NCI-H1092 (cell line): ENCODE data around the gene TSPYL6.

ENCODE experiments used
- DNase-seq: peaks from one replicate; lab custom pipeline; 2025; lab: John Stamatoyannopoulos, UW

TSPYL6 gene

DNA sequence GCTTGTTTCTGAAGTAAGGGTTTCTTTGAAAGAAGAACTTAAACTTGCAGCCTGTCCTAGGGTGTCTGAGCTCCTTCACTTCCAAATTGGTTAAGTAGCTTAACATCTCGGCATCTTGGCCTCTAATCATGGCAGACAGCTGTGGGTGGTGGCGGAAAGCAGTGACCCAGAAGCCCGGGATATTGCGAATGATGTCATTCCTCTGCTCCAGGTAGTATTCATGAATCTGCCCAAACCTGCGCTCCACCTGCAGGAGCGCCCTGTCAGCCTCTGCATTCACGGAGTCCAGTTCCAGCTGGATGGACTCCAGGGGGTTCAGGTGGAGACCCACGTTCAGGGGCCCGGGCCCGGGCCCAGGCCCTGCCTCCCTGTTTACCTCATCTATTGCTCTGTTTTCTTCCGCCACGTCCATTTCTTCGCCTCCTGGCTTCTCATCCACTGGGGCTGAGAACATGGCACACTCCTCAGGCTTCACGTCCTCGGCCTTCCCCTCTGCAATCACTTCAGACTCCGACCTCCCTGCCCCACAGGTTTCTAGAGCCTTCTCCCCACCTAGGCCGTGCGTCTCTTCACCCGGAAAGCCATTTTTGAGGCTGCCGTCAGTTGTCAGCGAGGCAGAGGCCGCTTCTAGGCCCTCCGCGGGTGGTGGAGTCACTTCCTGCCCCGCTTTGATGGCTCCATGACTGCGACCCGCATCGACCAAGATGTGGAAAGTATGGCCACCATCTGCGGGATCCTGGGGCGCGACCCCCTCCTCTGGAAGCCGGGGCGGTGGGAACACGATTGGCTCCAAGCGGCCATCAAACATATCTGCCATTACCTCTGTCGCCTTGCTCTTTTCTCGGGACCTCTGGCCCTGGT, 569 bp downstream of the TSPYL6 start:
- no peak for DNase-seq

DNA sequence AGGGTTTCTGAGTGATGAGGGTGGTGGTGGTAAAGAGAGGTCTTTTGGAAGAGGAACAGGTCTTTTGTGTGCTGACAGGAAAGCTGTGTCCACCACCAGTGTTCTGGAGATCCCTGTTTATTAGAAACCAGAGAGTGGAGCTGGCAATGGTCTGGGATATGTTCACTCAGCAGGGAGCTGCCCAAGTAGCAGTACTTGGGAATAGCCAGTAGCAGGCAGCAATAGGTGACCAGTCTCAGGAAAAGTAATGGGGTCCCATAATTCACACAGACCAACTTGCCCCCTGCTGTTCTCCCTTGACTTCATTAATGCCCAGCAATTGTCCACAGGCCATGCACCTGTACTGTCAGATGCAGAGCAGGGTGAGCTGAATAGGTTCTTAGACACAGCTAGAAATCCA, 1.8 kb downstream of the TSPYL6 start:
- no peak for DNase-seq

DNA sequence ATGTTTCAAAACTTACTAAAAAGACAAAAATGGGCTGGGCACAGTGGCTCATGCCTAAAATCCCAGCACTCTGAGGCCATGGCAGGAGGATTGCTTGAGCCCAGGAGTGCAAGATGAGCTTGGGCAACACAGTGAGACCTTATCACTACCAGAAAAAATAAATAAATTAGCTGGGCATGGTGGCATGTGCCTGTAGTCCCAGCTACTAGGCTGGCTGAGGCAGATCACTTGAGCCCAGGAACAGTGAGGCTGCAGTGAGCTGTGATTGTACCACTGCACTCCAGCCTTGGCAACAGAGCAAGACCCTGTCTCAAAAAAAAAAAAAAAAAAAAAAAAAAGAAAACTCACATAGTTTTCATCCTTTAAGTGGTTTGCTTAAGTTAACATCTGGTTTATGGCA, 6.4 kb downstream of the TSPYL6 start:
- no peak for DNase-seq

DNA sequence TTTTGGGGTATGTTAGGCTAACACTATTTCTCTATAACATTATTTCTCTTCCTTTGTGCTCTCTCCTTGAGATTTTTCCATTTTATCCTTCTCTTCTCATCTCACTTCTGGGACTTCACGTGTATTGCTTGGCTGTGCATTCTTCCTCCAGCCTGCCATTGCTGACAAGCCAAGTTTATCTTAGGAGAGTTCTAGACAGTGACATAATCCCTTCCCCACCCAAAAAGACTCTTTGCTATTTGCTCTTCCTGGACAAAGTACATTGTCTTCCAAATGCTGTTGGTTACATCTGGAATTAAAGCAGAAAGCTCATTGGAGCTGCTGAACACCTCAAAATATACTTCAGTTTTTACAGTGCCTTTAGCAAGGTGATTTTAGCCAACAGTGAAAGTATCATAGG, 8.9 kb downstream of the TSPYL6 start:
- no peak for DNase-seq

DNA sequence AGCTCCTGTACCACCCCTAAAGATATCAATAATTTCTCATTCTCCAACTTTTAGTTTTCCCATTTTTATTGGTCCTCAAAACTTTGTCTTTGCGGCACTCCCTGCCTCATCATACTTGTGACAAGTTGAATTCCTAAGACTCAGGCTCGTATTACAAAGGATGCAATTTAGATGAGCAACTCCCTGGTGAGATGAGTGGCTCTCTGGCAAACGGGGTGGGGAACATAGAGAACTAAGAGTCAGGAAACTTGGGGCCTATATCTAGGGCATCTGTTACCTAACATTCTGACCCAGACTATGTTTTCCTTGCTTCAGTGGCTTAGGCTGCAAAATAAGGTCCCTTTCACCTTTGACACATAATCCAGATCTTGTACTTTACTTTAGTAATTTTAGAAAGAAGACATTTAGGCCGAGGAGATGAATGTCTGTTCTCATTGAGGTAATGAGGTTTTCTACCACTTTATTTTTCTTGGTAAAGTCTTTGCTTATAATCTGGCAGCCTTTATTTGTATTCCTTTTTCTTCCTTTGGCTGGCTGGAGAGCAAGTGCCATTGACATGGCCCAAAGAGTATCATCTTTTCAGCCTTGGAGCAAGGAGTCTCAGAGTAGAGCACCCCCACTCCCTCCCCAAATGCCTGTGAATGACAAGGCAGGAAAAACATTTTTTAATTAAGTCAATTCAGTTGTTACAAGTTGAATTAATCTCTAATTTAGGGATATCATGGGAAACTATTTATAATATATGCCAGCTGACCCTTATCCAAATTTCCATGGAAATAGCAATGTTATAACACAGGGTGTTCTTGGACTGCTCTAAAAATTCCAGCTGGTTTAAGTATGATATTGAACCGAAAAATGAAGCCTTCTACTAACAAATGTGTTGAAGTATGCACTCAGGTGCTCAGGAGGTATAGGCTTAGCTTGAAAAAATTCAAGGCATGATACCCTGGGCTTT, 15.2 kb downstream of the TSPYL6 start:
- no peak for DNase-seq

DNA sequence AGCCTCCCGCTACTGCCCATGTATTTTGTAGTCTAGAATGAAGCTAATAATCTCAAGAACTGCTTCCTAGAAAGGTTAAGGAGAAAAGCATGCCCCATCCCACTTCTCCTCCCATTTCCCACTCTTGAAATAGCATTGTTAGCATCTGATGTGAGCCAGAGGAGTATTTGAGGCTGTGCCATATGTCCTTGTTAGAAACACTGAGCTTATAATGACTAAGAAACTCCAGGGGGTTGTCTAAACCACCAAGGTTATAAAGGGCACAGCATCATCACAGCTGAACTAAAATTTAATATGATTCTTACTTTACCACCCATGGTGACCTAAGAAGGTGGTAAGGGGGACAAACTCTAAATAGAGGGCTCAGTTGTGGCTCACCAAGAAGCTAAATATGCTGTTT, 16.6 kb downstream of the TSPYL6 start:
- no peak for DNase-seq

DNA sequence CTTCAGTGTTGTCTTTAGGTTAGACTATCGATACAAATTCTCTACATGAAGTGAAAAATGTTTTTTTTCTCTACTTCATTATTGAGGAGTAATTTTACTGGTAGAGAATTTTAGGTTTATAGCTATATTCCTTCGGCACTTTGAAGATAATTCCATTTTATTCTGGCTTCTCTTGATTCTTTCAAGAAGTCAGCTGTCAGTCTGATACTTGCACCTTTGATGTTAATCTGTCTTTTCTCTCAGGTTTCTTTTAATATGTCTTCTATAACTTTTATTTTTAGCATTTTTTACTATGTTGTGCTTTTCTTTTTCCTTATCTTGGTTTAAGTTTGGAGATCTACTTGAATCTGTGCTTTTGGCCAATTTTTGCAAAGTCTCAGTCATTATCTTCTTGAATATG, 18.6 kb downstream of the TSPYL6 start:
- DNase-seq, result no peak

DNA sequence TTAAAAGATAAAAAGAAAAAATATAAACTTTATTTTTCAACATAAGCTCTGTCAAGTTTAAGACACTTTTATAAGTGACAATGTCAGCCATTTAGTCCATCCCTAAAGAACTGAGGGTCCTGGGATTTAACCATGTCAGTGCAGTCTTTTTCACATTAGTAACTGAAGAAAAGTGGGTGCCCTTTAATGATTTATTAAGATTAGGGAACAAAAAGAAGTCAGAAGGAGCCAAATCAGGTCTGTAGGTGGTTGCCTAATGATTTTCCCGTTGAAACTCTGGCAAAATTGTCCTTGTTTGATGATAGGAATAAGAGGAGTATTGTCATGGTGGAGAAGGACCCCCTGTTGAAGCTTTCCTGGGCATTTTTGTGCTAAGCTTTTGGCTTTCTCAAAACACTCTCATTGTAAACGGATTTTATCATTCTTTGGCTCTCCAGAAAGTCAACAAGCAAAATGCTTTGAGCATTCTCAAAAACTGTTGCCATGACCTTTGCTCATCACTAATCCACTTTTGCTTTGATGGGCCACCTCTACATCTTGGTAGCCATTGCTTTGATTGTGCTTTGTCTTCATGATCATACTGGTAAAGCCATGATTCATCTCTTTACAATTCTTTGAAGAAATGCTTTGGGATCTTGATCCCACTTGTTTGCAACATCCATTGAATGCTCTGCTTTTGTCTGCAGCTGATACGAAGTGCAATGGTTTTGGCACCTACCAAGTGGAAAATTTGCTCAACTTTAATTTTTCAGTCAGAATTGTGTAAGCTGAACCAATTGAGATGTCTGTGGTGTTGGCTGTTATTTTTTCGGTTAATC, 22.0 kb downstream of the TSPYL6 start:
- no peak for DNase-seq

DNA sequence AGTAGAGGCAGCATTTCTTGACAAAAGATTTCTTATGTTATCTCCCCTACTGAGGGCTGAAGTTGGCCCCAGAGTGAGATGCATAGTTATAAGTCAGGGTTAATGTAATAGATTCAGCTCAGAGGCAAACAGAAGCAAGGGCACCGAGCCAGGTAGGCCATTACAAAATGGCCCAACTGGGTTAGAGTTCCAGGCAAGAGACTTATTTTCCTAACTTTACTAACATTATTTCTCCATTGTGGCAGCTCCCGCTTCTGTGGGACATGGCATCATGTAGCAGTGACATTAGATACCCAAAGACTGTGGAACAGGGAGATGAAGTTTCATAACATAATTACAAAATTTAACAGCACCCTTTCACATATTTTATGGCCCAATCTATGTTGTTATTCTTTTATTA, 27.1 kb downstream of the TSPYL6 start:
- no peak for DNase-seq

DNA sequence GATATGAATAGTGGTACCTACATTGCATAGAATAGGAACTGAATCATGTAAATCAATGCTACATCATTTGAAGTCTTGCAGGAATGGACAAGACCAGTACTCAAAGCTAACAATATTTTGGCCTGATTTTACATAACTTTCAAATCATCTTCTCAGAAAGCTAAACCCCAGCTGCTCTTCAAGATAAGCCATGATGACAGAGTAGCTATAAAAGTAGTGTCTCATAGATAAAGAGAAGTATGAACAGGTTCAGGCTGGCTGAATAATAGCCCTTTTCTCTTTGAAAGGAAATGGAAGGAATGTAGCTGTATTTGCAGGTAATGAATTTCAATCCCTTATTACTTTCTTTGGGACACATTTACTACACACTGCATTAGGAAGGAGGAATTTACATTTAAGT, 28.2 kb downstream of the TSPYL6 start:
- no peak for DNase-seq

DNA sequence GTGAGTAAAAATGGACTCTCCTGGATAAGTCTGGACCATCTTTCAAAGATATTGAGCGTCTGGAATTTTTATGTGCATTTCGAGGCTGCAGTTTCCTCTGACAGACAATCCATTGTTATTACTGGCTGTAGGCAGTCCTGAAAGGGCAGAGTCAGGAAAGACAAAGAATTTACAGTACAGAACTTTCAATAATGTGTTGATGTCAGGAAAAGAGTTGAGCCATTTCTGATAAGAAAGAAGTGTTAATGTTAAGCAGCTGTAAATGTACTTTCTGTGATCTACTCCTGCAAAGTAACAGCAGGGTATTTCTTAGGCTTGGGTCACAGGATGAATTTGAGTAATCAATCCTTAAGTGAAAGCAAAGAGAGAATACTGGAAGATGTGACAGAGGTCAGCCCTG, 29.8 kb downstream of the TSPYL6 start:
- DNase-seq, result no peak

DNA sequence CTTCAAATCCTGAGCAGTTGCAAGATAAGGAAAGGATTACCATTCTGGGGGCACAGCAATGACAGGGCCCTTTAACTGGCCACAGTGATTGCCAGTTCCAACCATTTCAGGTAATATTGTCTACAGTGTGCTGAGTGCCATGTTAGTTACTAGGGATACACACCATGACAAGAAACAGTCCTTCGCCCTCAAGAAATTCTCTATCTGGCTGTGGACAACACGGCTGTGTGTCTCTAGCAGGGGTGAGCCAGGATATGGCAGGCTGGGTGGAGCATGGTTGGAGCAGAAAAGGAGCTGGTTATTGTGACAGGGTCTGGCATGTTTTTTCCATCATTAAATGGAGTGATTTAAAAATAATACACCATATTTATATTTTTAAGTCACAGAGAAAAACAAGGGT, 31.0 kb downstream of the TSPYL6 start:
- DNase-seq, result no peak

DNA sequence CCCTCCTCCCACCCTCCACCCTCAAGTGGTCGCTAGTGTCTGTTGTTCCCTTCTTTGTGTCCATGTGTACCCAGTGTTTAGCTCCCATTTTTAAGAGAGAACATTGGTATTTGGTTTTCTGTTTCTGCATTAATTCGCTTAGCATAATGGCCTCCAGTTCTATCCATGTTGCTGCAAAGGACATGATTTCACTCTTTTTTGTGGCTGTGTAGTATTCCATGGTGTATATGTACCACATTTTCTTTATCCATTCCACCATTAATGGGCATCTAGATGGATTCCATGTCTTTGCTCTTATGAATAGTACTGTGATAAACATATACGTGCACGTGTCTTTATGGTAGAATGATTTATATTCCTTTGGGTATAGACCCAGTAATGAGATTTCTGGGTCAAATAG, 42.9 kb downstream of the TSPYL6 start:
- DNase-seq, result no peak

DNA sequence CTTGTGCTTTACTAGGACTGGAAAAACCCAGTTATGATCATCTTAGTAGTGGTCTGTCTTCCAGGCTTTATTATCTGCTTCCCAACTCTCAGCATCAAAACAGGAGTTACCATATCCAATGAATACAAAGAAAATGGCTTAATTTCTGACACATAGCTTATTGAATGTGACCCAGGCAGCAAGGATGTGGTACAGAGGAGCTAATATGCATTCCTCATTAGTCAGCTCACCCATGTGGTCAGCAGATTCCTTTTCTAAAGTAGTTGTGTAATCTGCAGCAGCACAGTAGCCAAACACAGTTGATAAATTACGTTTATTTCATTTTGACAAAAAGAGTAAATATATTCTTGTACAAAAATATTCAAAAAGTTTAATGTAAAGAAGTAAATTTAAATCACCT, 43.6 kb downstream of the TSPYL6 start:
- no peak for DNase-seq

DNA sequence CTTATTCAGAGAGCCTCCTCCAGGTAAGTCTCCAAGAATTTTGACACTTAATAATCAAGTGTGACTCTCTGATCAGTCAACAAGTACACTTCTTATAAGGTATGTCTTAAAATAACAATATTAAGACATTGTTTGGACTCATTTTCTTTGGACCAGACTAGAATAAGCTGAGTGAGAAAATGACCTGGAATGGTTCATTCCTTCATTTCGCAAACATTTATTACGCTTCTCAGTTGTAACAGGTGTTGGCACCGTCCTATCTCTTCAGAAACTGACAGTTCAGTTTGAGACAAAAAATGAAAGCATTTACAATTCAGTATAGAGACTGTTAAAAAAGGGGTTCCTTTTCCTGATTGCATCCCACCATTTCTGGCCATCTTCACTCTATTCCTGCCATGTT, 46.6 kb downstream of the TSPYL6 start:
- DNase-seq, result no peak

DNA sequence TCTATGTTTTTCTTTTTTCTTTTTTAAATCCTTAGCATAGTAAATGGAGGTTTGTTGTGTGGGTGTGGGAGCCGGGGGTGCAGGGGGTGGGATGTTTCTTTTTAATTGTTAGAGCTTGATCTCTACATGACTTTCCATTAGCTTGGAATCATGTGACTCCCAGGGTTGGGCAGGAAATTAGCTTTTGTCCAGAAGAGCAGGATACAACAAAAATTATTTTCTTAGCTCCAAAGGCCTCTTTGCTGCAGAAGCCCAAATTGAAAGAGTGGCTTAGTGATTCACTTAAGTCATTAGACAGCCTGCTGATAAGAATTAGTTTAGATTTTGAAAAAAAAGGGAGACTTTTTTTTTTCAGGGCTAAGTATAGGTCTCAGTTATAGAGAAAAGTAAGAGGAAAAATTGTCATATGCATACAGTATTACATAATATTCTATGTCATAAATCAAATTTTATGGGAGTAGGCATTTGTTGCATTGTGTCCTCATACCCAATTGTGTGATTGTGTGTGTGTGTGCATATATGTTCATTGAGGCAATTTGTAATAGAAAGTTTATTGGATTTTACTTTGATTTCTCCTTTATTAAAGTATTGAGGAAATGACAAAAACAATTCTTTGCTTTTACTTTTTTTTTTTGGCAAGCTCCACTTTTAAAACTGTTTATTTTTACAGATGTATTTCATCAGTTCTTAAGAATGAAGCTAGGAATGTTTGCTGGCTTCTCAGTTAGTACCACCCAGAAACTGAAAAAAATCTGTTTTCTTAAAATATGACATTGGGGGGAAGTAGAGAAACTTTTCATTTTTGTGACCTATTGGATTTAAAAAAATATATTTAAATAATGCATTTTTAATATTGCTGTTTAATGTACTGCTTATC, 47.4 kb downstream of the TSPYL6 start:
- DNase-seq, result no peak

DNA sequence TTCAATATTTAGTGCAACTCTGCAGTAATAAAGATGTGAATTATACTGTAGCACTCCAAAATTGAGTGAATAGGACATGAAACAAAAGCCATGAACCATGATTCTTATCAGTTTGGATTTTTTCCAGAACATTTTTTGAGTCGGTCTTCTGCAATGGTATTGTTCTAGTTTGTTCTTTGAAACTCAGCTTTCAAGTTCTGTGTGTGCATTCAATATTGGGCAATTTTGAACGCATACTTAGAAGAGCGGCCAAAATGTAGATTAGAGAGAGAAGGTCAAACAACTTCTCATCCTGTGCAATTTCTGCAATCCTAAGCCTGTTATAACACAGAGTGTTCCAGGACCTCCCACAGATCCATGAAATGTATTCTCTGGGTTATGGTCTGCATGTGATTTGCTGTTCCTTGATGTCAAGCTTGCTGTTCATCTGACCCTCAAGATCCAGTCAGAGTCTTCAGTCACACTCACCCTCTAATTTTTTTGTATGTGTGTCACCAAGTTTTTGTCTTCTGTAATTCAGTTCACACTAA, 48.3 kb downstream of the TSPYL6 start:
- no peak for DNase-seq

DNA sequence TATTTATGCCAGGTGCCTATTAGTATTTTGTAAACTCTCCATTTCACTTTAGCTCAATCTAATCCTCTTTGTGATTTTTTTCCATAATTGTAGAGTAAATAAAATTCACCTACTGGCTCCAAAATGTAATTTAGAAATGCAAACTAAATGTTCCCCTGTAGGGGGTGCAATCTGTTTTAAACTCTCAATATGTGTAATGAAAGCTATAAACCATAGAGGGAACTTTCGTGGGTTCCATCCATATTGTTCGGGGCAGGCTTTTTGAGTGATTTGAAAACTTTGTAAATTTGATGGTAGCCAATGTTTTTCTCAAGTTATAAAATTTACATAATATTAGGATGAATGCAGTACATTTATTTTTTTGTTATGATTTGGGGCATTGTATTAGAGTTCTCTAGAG, 49.4 kb downstream of the TSPYL6 start:
- peak; percentile 10 for DNase-seq

DNA sequence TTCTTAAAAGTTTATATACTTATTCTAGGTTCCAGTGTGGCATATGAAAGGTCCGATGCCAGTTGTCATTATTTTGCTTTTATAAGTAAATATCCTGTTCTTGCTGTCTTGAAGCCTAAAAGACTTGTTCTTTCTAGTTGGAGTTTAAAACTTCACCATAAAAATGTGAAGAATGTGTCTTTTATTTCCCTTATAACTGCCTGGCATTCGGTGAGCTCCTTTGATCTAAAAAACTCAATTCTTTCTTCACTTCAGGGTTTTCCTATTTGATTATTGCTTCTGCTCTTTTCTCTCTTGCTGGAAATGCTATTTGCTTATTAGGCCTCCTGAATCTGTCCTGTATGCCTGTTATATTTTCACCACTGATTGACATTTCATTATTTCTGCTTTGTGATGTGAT, 51.6 kb downstream of the TSPYL6 start:
- DNase-seq, result no peak
